HuH-7.5 (cell line): ENCODE measurements around the gene TIMELESS.
"Not testable (repeated sequence)": the region's sequence is repeated elsewhere in the genome, so short reads cannot be mapped to it uniquely, and the experiment has no call there.

Experiments
- DNase-seq: peaks from one replicate; pipeline ENCODE4 v3.0.0; 2011; ENCODE audit warnings: low spot score

Gene TIMELESS, protein sequence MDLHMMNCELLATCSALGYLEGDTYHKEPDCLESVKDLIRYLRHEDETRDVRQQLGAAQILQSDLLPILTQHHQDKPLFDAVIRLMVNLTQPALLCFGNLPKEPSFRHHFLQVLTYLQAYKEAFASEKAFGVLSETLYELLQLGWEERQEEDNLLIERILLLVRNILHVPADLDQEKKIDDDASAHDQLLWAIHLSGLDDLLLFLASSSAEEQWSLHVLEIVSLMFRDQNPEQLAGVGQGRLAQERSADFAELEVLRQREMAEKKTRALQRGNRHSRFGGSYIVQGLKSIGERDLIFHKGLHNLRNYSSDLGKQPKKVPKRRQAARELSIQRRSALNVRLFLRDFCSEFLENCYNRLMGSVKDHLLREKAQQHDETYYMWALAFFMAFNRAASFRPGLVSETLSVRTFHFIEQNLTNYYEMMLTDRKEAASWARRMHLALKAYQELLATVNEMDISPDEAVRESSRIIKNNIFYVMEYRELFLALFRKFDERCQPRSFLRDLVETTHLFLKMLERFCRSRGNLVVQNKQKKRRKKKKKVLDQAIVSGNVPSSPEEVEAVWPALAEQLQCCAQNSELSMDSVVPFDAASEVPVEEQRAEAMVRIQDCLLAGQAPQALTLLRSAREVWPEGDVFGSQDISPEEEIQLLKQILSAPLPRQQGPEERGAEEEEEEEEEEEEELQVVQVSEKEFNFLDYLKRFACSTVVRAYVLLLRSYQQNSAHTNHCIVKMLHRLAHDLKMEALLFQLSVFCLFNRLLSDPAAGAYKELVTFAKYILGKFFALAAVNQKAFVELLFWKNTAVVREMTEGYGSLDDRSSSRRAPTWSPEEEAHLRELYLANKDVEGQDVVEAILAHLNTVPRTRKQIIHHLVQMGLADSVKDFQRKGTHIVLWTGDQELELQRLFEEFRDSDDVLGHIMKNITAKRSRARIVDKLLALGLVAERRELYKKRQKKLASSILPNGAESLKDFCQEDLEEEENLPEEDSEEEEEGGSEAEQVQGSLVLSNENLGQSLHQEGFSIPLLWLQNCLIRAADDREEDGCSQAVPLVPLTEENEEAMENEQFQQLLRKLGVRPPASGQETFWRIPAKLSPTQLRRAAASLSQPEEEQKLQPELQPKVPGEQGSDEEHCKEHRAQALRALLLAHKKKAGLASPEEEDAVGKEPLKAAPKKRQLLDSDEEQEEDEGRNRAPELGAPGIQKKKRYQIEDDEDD

DNA sequence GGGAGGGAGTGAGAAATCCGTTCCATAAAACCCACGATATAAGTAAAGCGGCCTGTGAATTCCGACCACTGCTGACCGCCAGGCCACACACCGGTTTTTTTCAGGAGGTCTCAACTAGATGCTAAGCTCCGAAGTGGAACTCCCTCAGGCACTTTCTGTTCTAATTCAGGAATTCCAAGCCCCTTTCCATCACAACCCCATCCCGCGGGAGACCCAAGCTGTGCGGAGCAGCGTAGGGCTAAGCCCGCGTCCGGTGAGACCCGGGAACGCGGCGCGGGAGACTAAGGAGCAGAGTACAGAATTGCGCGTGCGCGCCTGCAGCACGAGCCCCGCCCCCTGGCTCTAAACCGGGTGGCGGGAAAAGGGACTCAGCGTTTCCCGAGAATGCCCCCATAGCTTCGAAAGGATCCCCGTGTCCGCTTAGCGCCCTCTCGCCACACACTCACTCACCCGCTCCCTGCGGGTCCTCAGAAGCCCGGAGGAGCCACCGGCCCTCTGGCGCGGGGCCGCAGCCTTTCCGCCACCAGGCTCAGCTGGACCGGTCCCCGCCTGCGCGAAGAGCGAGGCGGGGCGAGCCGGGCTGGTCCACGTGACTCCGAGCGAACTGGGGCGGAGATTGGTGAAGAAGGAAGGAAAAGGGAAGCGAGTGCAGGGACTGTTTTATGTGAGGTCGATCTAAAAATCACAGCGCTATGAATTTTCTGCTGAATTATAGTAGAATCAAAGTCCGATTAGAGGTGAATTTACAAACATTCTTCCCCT is at the start of gene TIMELESS:
TIMELESS (minus strand) TSS at position 567 of the 762 bp plus-strand sequence. CDS start 15,256 bp downstream, outside the sequence.
- DNase-seq: peak; percentile 92

GRCh38 chr12:56498126-56498902 is 49.1 kb upstream of the TIMELESS start:
- not testable (repeated sequence) for DNase-seq

- not testable (repeated sequence) for DNase-seq
Observed at GRCh38 chr12:56496704-56497103, 47.5 kb upstream of the TIMELESS start.

GRCh38 chr12:56494481-56494880 is 45.3 kb upstream of the TIMELESS start:
- DNase-seq: not testable (repeated sequence)

GRCh38 chr12:56494106-56494415 is 44.8 kb upstream of the TIMELESS start:
- DNase-seq: not testable (repeated sequence)

GRCh38 chr12:56493409-56494105 is 44.3 kb upstream of the TIMELESS start:
- DNase-seq: not testable (repeated sequence)

DNA sequence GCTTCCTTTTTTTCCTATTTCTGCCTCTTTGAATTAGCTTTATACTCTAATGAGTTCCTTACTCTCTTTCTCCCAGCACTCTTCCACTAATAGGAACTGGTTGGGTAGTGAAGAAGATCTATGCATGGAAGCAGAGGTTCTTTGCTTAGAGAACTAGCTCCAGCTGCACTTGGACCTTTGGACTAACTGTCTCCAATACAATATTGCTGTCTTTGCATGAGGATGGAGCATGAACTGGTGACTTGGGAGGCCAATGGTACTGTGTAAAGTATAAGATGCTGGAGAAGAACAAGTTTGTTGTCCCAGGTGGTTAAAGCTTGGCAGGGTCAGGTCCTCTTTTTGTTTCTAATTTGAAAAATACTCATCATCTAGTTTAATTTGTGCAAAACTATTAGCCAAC is 41.1 kb upstream of the TIMELESS start:
- DNase-seq: no peak

DNA sequence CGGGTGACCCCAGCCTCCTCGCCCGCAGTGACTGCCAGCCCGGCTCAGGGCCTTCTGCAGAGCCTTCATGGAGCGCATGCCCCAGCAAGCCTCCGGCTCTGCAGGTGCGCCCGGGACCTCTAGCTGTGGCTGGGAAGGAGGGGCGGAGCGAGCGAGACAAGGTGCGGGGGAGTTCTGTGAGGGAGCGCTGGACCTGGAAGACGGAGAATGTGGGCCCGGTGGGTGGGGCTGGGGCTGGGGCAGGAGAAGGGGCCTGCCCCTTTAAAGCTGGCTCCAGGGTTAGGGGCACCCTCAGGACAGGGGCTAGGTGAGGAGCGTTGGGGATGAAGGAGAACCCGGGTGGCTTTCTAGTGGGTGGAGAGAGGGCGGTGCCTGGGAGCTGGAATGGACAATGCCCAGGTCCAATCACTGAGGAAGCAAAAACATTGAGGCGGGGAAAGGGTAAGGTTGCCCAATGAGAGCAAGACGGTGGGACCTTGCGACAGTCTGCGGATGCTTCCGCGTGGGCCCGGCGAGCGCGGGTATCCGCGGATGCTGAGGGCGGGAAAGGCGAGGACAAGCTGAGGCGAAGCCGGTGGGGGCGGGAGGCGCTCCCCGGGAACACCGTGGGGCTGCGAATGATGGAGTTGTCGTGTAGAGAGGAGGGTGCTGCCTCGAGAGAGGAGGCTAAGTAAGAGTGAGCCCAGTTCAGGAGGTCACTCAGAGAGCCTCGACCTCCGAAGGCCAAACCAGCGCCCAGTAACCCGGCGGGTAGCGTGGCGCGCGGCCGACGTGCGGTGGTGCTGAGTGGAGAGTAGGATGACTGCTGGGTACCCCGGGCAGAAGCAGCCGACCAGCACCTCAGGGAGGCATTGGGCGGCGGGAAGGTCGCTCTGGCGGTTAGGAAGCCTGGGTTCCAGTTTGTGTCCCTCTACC is 39.1 kb upstream of the TIMELESS start, which contains the start of gene GLS2:
GLS2 (minus strand) TSS at position 121 of the 915 bp plus-strand sequence; CDS start at position 78, 43 bp downstream.
- peak; percentile 82 for DNase-seq

DNA sequence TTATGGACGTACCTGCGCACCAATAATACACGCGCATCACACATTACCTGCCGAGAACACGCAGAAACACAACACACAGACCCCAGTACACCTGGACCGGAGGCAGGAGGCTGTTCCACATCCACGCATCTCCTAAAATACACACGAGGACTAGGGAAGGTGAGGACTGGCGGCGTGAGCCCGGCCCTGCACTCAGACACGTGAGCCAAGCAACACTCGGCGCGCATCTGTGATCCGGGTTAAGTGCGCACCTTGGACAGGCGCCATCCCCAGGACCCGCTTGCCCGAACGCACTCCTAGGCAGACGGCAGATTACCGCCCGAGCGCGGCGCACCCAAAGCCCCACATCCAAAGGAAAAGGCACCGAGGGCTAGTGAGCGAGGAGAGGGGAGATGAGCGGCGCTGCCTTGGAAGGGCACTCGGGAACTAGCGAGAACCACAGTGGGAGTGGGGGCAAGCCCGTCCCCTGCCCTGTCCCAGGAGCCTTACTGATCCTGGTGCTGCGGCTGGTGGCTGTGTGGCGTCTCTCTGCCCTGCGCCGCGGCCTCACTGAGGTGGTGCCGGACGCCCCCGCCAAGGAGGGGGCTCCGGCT is 38.3 kb upstream of the TIMELESS start:
- no peak for DNase-seq

DNA sequence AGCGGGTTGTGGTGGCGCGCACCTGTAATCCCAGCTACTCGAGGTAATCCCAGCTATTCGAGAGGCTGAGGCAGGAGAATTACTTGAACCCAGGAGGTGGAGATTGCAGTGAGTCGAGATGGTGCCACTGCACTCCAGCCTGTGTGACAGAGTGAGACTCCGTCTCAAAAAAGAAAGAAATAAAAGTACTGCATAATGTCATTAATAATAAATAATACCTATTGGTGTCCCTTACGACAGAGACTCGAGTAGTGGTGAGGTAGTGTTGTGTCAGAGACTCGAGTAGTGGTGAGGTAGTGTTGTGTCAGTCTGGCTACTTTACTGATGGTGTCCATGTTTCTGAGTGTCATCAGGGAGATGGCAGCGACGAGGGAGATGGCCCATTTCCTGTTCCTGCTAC is 37.5 kb upstream of the TIMELESS start:
- DNase-seq: no peak

- DNase-seq: no peak
Observed at GRCh38 chr12:56484566-56484965, 35.3 kb upstream of the TIMELESS start.

DNA sequence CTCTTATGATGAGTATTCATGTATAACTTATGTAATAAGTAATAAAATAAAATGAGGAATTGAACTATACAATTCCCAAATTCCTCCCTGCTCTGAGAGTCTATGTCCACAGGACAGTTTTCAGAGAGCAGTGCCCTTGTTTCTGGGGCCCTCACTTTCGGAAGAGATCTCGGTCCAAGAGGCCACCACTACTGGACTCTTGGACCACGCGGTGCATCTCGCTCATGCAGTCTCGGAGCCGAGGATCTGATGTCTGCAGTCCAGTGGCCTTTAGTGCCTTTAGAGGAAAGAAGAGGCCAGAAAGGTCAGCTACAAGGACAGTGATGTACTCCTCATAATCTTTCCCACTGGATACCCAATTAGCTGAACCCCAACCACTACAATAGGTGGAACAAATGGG is 30.4 kb upstream of the TIMELESS start:
- DNase-seq: no peak

- no peak for DNase-seq
Observed at GRCh38 chr12:56477521-56478225, 28.4 kb upstream of the TIMELESS start.

DNA sequence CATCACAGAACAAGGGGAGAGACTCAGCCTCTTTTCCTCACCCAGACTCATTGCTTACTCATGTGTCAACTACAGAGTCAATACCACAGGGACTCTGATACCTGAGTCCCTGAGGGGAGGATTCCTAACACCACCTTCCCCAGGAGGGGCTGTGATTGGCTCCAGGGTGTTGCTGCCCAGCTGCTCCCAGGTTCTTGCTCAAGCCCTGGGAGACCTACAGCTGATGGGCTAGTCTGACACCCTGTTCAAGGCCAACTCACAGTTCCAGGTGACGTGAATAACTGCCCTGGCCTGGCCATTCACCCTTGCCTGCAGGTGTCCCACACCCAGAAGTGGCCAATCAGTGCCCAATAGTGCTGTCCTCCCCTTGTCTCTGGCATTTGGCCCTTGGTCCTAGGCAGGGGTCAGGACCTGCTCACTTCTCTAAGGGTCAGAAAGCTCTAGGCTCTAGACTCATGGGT is 27.8 kb upstream of the TIMELESS start:
- DNase-seq: no peak

GRCh38 chr12:56476143-56476542 is 26.9 kb upstream of the TIMELESS start:
- DNase-seq: no peak

DNA sequence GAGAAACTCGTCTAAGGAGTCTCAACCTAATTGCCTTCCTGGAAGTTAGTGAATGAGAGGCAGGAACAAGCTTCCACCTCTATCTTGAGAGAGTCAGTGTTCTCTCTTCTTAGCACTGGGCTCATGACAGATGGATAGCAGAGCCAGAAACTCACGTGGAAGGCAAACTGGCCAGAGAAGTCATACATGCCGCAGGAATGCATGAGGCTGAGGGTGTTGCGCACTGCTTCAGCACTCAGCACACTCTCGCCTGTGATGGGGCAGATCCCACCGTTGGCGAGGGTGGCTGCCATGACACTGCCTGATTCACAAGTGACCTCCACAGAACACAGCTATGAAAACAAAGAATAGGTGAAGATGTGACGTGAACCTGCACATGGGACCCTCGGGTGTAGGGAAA is 25.2 kb upstream of the TIMELESS start:
- DNase-seq: no peak

DNA sequence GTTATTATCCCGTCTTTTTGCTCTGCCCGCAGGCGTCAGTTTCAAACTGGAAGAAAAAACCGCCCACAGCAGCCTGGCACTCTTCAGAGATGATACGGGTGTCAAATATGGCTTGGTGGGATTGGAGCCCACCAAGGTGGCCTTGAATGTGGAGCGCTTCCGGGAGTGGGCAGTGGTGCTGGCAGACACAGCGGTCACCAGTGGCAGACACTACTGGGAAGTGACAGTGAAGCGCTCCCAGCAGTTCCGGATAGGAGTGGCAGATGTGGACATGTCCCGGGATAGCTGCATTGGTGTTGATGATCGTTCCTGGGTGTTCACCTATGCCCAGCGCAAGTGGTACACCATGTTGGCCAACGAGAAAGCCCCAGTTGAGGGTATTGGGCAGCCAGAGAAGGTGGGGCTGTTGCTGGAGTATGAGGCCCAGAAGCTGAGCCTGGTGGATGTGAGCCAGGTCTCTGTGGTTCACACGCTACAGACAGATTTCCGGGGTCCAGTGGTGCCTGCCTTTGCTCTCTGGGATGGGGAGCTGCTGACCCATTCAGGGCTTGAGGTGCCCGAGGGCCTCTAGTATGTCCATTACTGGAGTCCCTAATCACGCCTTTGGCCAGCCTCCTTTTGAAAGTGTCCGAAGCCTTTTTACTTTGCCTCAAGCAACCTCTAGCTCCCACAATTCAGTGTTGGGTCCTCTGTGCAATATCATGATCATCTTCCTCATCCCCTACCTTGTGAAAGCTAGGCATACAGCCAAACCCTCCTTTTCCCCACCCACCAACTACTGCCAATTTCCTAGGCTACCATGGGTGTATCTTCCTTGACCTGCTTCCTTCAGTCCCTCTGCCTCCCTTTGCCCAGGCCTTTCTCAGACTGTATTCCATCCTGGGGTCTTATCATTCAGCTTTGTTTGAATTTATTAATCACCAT is 20.0 kb upstream of the TIMELESS start:
- DNase-seq: no peak
